ENCODE results near the gene OSBP2.

- TF ChIP-seq CTCF (optimal IDR thresholded peaks at IDR 0.05 in 1 of 3, IDR thresholded peaks at IDR 0.05 in 1 of 3, conservative IDR thresholded peaks at IDR 0.05 in 1 of 3; ENCODE audit: extremely low read depth in 1 of 3, insufficient read depth in 2 of 3, low read length in 3 of 3) (no peak), EZH2 (IDR thresholded peaks at IDR 0.05; ENCODE audit: low read length) (no peak)
These were observed 132.1 kb downstream of the OSBP2 start for GRCh38 chr22:30826670-30827355.

Measured in keratinocyte (primary cell).